ENCODE results near the gene FHIT.

Gene FHIT

GRCh38 chr3:60395173-60395762, 856.0 kb downstream of the FHIT start:
- no peak overlapping the region for H3K27ac ChIP-seq (ENCODE audit: low read depth, low read length)
- H3K36me3 ChIP-seq (ENCODE audit: insufficient read depth, low read length): no peaks in the 10 kb centered on the region
- no peaks in the 10 kb centered on the region for H3K79me2 ChIP-seq (ENCODE audit: control insufficient read depth, insufficient read depth, low read length, unreplicated experiment)
- H3K4me1 ChIP-seq (ENCODE audit: control insufficient read depth, insufficient read depth, low read length, unreplicated experiment): no peaks in the 10 kb centered on the region
- H2AFZ ChIP-seq (ENCODE audit: low read length, unreplicated experiment): no peak overlapping the region
- no peaks in the 10 kb centered on the region for H3K27me3 ChIP-seq (ENCODE audit: insufficient read depth, low read length)
- H3K4me3 ChIP-seq (ENCODE audit: low read depth, low read length): no peak overlapping the region

GRCh38 chr3:60393946-60394345, 857.3 kb downstream of the FHIT start:
- Histone ChIP-seq H3K36me3 (ENCODE audit: insufficient read depth, low read length) (no peaks in the 10 kb centered on the region), H3K79me2 (ENCODE audit: control insufficient read depth, insufficient read depth, low read length, unreplicated experiment) (no peaks in the 10 kb centered on the region), H3K4me1 (ENCODE audit: control insufficient read depth, insufficient read depth, low read length, unreplicated experiment) (no peaks in the 10 kb centered on the region), H3K27ac (ENCODE audit: low read depth, low read length) (no peak overlapping the region), H3K4me3 (ENCODE audit: low read depth, low read length) (no peak overlapping the region), H3K27me3 (ENCODE audit: insufficient read depth, low read length) (no peaks in the 10 kb centered on the region), H2AFZ (ENCODE audit: low read length, unreplicated experiment) (no peak overlapping the region)

- no peak overlapping the region for H3K4me3 ChIP-seq (ENCODE audit: low read depth, low read length)
- H3K36me3 ChIP-seq (ENCODE audit: insufficient read depth, low read length): no peaks in the 10 kb centered on the region
- H3K27ac ChIP-seq (ENCODE audit: low read depth, low read length): no peak overlapping the region
- no peaks in the 10 kb centered on the region for H3K79me2 ChIP-seq (ENCODE audit: control insufficient read depth, insufficient read depth, low read length, unreplicated experiment)
- H2AFZ ChIP-seq (ENCODE audit: low read length, unreplicated experiment): no peak overlapping the region
- H3K4me1 ChIP-seq (ENCODE audit: control insufficient read depth, insufficient read depth, low read length, unreplicated experiment): no peaks in the 10 kb centered on the region
- no peaks in the 10 kb centered on the region for H3K27me3 ChIP-seq (ENCODE audit: insufficient read depth, low read length)
Measured at GRCh38 chr3:60392501-60392900, 858.8 kb downstream of the FHIT start.

GRCh38 chr3:60391292-60391691, 860.0 kb downstream of the FHIT start:
- no peak overlapping the region for H3K27ac ChIP-seq (ENCODE audit: low read depth, low read length)
- H3K27me3 ChIP-seq (ENCODE audit: insufficient read depth, low read length): no peaks in the 10 kb centered on the region
- H3K4me3 ChIP-seq (ENCODE audit: low read depth, low read length): no peak overlapping the region
- no peaks in the 10 kb centered on the region for H3K36me3 ChIP-seq (ENCODE audit: insufficient read depth, low read length)
- H2AFZ ChIP-seq (ENCODE audit: low read length, unreplicated experiment): no peak overlapping the region
- no peaks in the 10 kb centered on the region for H3K4me1 ChIP-seq (ENCODE audit: control insufficient read depth, insufficient read depth, low read length, unreplicated experiment)
- H3K79me2 ChIP-seq (ENCODE audit: control insufficient read depth, insufficient read depth, low read length, unreplicated experiment): no peaks in the 10 kb centered on the region

GRCh38 chr3:60388731-60389130, 862.5 kb downstream of the FHIT start:
- H3K36me3 ChIP-seq (ENCODE audit: insufficient read depth, low read length): no peaks in the 10 kb centered on the region
- H2AFZ ChIP-seq (ENCODE audit: low read length, unreplicated experiment): no peak overlapping the region
- no peak overlapping the region for H3K4me3 ChIP-seq (ENCODE audit: low read depth, low read length)
- H3K27ac ChIP-seq (ENCODE audit: low read depth, low read length): no peak overlapping the region
- H3K79me2 ChIP-seq (ENCODE audit: control insufficient read depth, insufficient read depth, low read length, unreplicated experiment): no peaks in the 10 kb centered on the region
- H3K27me3 ChIP-seq (ENCODE audit: insufficient read depth, low read length): no peaks in the 10 kb centered on the region
- no peaks in the 10 kb centered on the region for H3K4me1 ChIP-seq (ENCODE audit: control insufficient read depth, insufficient read depth, low read length, unreplicated experiment)

GRCh38 chr3:60386306-60386705, 864.9 kb downstream of the FHIT start:
- no peak overlapping the region for H2AFZ ChIP-seq (ENCODE audit: low read length, unreplicated experiment)

GRCh38 chr3:60384341-60384740, 866.9 kb downstream of the FHIT start:
- no peak overlapping the region for H3K27ac ChIP-seq (ENCODE audit: low read depth, low read length)
- H3K4me1 ChIP-seq (ENCODE audit: control insufficient read depth, insufficient read depth, low read length, unreplicated experiment): no peaks in the 10 kb centered on the region
- H3K36me3 ChIP-seq (ENCODE audit: insufficient read depth, low read length): no peaks in the 10 kb centered on the region
- no peak overlapping the region for H3K4me3 ChIP-seq (ENCODE audit: low read depth, low read length)
- no peaks in the 10 kb centered on the region for H3K79me2 ChIP-seq (ENCODE audit: control insufficient read depth, insufficient read depth, low read length, unreplicated experiment)
- no peak overlapping the region for H2AFZ ChIP-seq (ENCODE audit: low read length, unreplicated experiment)
- H3K27me3 ChIP-seq (ENCODE audit: insufficient read depth, low read length): no peaks in the 10 kb centered on the region

More at GRCh38 chr3:60386306-60386705, 864.9 kb downstream of the FHIT start:
- H3K27me3 ChIP-seq (ENCODE audit: insufficient read depth, low read length): no peaks in the 10 kb centered on the region
- H3K4me3 ChIP-seq (ENCODE audit: low read depth, low read length): no peak overlapping the region
- no peak overlapping the region for H3K27ac ChIP-seq (ENCODE audit: low read depth, low read length)
- H3K79me2 ChIP-seq (ENCODE audit: control insufficient read depth, insufficient read depth, low read length, unreplicated experiment): no peaks in the 10 kb centered on the region
- no peaks in the 10 kb centered on the region for H3K36me3 ChIP-seq (ENCODE audit: insufficient read depth, low read length)
- H3K4me1 ChIP-seq (ENCODE audit: control insufficient read depth, insufficient read depth, low read length, unreplicated experiment): no peaks in the 10 kb centered on the region

GRCh38 chr3:60383345-60383744, 867.9 kb downstream of the FHIT start:
- H3K4me3 ChIP-seq (ENCODE audit: low read depth, low read length): no peak overlapping the region
- no peaks in the 10 kb centered on the region for H3K36me3 ChIP-seq (ENCODE audit: insufficient read depth, low read length)
- H3K4me1 ChIP-seq (ENCODE audit: control insufficient read depth, insufficient read depth, low read length, unreplicated experiment): no peaks in the 10 kb centered on the region
- H3K27me3 ChIP-seq (ENCODE audit: insufficient read depth, low read length): no peaks in the 10 kb centered on the region
- H2AFZ ChIP-seq (ENCODE audit: low read length, unreplicated experiment): no peak overlapping the region
- H3K79me2 ChIP-seq (ENCODE audit: control insufficient read depth, insufficient read depth, low read length, unreplicated experiment): no peaks in the 10 kb centered on the region
- H3K27ac ChIP-seq (ENCODE audit: low read depth, low read length): no peak overlapping the region

- no peak overlapping the region for H3K4me3 ChIP-seq (ENCODE audit: low read depth, low read length)
- no peak overlapping the region for H3K27ac ChIP-seq (ENCODE audit: low read depth, low read length)
- no peak overlapping the region for H2AFZ ChIP-seq (ENCODE audit: low read length, unreplicated experiment)
- H3K27me3 ChIP-seq (ENCODE audit: insufficient read depth, low read length): no peaks in the 10 kb centered on the region
- no peaks in the 10 kb centered on the region for H3K36me3 ChIP-seq (ENCODE audit: insufficient read depth, low read length)
- peaks cover 8% of the 10 kb centered on the region for H3K4me1 ChIP-seq (ENCODE audit: control insufficient read depth, insufficient read depth, low read length, unreplicated experiment)
- no peaks in the 10 kb centered on the region for H3K79me2 ChIP-seq (ENCODE audit: control insufficient read depth, insufficient read depth, low read length, unreplicated experiment)
Measured at GRCh38 chr3:60366486-60366885, 884.8 kb downstream of the FHIT start.

- Histone ChIP-seq H3K27me3 (ENCODE audit: insufficient read depth, low read length) (no peaks in the 10 kb centered on the region), H2AFZ (ENCODE audit: low read length, unreplicated experiment) (no peak overlapping the region), H3K4me3 (ENCODE audit: low read depth, low read length) (no peak overlapping the region; the same call in 1 of the 2 replicates), H3K36me3 (ENCODE audit: insufficient read depth, low read length) (no peaks in the 10 kb centered on the region), H3K4me1 (ENCODE audit: control insufficient read depth, insufficient read depth, low read length, unreplicated experiment) (peaks cover 8% of the 10 kb centered on the region), H3K79me2 (ENCODE audit: control insufficient read depth, insufficient read depth, low read length, unreplicated experiment) (no peaks in the 10 kb centered on the region), H3K27ac (ENCODE audit: low read depth, low read length) (no peak overlapping the region)
Measured at GRCh38 chr3:60365360-60365759, 885.9 kb downstream of the FHIT start.

- no peaks in the 10 kb centered on the region for H3K36me3 ChIP-seq (ENCODE audit: insufficient read depth, low read length)
- H3K4me1 ChIP-seq (ENCODE audit: control insufficient read depth, insufficient read depth, low read length, unreplicated experiment): peaks cover 8% of the 10 kb centered on the region
- H3K79me2 ChIP-seq (ENCODE audit: control insufficient read depth, insufficient read depth, low read length, unreplicated experiment): no peaks in the 10 kb centered on the region
- H3K27me3 ChIP-seq (ENCODE audit: insufficient read depth, low read length): no peaks in the 10 kb centered on the region
- no peak overlapping the region for H3K27ac ChIP-seq (ENCODE audit: low read depth, low read length)
- no peak overlapping the region for H2AFZ ChIP-seq (ENCODE audit: low read length, unreplicated experiment)
- H3K4me3 ChIP-seq (ENCODE audit: low read depth, low read length): no peak overlapping the region
Measured at GRCh38 chr3:60364475-60364874, 886.8 kb downstream of the FHIT start.

All from ACC112 (cell line).